OCI-LY3 (cell line): Measurements from ENCODE around the gene PLEKHB2.
"Not testable (repeated sequence)": the region's sequence is repeated elsewhere in the genome, so short reads cannot be mapped to it uniquely, and the experiment has no call there.

Experiments used
- EZH2phosphoT487 ChIP-seq: fragments of 200-600 bp; shearing (Covaris generic); IDR thresholded peaks from 2 replicates; pipeline ENCODE4 v1.6.1; 2018; ENCODE audit warnings: antibody characterized with exemption, mixed run types, low read depth
- TF ChIP-seq, protein P1 (sequence below): fragments of 200-600, 300-600 bp; sonication (generic); IDR thresholded peaks from 2 replicates; pipeline ENCODE4 v1.5.1; 2014; ENCODE audit warnings: antibody characterized with exemption, low read length, low read depth

DNA sequence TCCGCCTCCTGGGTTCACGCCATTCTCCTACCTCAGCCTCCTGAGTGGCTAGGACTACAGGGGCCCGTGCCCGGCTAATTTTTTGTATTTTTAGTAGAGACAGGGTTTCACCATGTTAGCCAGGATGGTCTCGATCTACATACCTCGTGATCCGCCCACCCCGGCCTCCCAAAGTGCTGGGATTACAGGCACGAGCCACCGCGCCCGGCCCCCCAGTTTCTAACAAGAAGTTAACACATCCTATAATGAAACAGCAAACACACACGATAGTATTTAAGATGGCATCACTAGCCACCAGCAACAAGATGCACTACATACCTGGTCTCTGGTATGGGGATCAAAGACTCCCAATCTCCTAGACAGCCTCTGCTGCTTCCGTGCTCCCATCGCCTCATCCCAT, 29.6 kb upstream of the PLEKHB2 start:
- TF ChIP-seq, protein P1, sequence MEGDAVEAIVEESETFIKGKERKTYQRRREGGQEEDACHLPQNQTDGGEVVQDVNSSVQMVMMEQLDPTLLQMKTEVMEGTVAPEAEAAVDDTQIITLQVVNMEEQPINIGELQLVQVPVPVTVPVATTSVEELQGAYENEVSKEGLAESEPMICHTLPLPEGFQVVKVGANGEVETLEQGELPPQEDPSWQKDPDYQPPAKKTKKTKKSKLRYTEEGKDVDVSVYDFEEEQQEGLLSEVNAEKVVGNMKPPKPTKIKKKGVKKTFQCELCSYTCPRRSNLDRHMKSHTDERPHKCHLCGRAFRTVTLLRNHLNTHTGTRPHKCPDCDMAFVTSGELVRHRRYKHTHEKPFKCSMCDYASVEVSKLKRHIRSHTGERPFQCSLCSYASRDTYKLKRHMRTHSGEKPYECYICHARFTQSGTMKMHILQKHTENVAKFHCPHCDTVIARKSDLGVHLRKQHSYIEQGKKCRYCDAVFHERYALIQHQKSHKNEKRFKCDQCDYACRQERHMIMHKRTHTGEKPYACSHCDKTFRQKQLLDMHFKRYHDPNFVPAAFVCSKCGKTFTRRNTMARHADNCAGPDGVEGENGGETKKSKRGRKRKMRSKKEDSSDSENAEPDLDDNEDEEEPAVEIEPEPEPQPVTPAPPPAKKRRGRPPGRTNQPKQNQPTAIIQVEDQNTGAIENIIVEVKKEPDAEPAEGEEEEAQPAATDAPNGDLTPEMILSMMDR = not testable (repeated sequence)
- TF ChIP-seq EZH2phosphoT487 = not testable (repeated sequence)
